ENCODE results near the gene TPPP3.

DNA sequence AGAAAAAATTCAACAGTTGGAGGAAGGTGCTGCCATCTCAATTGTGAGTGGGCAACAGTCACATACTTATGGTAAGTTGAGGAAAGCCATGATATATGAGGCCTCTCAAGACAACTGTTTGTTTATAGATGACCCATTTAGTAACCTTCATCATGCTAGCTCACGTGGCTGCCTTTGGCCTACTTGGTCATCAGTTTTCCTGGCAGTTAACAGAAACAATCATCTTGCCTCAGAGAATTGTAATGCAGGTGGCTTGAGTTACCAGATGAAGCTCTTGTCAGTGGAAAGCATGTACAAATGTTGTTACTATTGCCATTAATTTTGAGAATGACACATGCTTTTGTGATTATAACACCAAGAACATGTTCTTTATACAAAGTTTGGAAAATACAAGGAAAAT is 14.7 kb downstream of the TPPP3 start:
- TF ChIP-seq EZH2 (IDR thresholded peaks at IDR 0.05; ENCODE audit: borderline replicate concordance, low read depth, low read length, severe bottlenecking) (no peak), POLR2A (IDR thresholded peaks at IDR 0.05; ENCODE audit: low read depth, low read length) (no peak)

Data from endothelial cell of umbilical vein (primary cell).